Urothelium cell line (cell line): Measurements from ENCODE around the gene DUXA.

ENCODE experiments used
- DNase-seq: peaks from one replicate; pipeline ENCODE4 v3.0.0; 2011; ENCODE audit warnings: low spot score, mixed read lengths
- FAIRE-seq: peaks from 2 replicates; lab custom pipeline; 2011; peaks lifted over from hg19 to GRCh38; lab: Jason Lieb, UNC

Gene DUXA

GRCh38 chr19:57106722-57107235 is 60.5 kb downstream of the DUXA start:
- DNase-seq (no peak), FAIRE-seq (no peak)

DNA sequence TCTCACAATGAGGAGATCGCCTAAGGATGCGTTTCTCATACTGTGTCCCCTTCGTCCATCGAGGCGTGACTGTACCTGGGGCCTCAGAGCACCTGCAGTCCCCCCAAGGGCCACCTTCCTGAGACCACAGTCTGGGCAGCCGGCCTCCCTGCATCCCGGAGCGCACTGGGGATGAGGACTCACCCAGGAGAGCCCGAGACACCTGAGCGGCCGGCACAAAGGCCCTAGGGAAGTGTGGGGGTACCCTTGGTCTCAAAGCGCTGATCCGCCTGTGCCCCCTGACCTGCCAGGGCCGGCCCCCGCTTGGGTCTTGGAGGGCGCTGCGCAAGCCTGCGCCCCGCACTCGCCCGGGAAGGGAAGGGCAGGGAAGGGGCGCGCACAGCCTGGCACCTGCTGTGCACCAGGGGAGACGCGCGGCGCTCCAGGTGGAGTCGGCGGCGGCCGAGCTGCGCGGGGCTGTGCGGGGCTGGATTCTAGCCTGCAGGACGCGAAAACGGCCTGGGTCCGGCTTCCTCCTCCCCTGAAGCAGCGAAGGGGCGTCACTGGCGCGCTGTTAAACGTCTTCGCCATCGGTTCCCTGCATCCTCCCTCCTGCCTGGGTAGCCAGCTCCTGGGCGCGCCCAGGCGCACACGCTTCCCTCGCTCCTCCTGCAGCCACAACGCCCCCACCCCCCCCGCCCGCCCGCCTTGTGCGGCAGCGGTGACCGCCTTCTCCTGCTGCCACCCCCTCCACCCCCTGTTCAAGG is 61.1 kb downstream of the DUXA start:
- FAIRE-seq (no peak), DNase-seq (no peak)
